ENCODE results near the gene DCTN5.

GRCh38 chr16:23699100-23699499, 57.8 kb downstream of the DCTN5 start:
- TF ChIP-seq GATA2 (IDR thresholded peaks at IDR 0.05; ENCODE audit: low read depth, low read length): no peak
- no peak for TF ChIP-seq GATA3 (IDR thresholded peaks at IDR 0.05; ENCODE audit: low read depth, low read length)

Data from SH-SY5Y (cell line).